ENCODE data around the gene UTS2R. TPM values are rescaled to one million over a fixed set of nuclear protein-coding genes. Genes with fewer than 3 reads are reported as not detected.
"Not testable (repeated sequence)": the region's sequence is repeated elsewhere in the genome, so short reads cannot be mapped to it uniquely, and the experiment has no call there.

The UTS2R gene
- polyA plus RNA-seq, 1 donor = 0.04 TPM

DNA sequence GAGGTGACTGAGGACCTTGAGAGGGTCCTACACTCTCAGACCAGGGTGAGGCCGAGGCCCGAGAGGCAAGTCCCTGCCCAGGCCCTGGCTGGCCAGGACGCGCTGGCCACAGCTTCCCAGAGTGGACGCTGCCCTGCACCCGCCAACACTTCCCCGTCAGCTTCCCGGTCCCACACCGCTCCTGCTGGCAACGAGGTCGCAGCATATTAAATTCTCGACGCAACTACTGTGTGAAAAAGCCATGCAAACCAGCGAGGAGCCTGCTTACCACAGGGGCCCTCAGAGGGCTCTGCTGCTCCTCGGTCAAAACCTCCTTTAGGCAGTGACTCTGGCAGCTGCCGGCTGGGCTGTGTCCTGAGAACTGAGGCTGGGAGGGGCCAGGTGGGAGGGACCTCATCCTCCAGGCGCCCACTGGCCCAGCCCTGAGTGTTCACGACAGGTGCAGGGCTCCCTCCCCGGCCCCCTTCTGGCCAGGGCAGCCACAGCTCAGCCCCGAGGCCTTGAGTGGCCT, 14.7 kb upstream of the UTS2R start:
- H3K4me3 ChIP-seq (ENCODE audit: low read length) = no peak overlapping the region
- DNase-seq = no peak
- no peak overlapping the region for H3K27ac ChIP-seq (ENCODE audit: low read length)
- WGBS (ENCODE audit: insufficient coverage, low lambda C conversion rate) = 53% methylated on average over 3 of the region's 20 CpGs
- H3K36me3 ChIP-seq (ENCODE audit: control insufficient read depth, insufficient read depth, low read length) = no peaks in the 10 kb centered on the region
- no peaks in the 10 kb centered on the region for H3K4me1 ChIP-seq (ENCODE audit: control insufficient read depth, insufficient read depth, low read length)
- H3K27me3 ChIP-seq (ENCODE audit: control insufficient read depth, insufficient read depth, low read length) = peaks cover 22% of the 10 kb centered on the region
- peaks cover 3% of the 10 kb centered on the region for H3K9me3 ChIP-seq (ENCODE audit: control insufficient read depth, low read depth, low read length)

DNA sequence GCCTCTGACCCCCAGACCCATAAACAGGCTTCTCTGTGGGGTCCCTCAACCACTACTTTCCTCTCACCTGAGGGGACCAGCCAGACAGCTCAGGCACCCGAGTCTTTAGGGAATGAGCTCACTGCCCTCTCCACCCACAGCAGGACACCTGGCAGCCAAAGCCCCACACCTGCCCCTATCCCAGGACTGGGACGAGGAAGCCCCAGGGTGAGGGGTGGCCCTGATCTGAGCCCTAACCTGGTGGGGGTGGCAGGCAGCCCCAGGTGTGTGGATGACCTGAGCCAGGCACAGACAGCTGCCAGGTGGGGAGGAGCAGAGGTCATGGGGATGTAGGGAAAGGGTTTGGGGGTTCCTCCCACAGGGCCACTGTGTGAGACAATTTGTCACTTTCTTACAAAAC, 14.2 kb upstream of the UTS2R start:
- no CpG with 5 or more reads among the region's 2 CpGs for WGBS (ENCODE audit: insufficient coverage, low lambda C conversion rate)
- DNase-seq = no peak
- Histone ChIP-seq H3K4me1 (ENCODE audit: control insufficient read depth, insufficient read depth, low read length) (no peaks in the 10 kb centered on the region), H3K9me3 (ENCODE audit: control insufficient read depth, low read depth, low read length) (peaks cover 3% of the 10 kb centered on the region), H3K36me3 (ENCODE audit: control insufficient read depth, insufficient read depth, low read length) (no peaks in the 10 kb centered on the region), H3K27ac (ENCODE audit: low read length) (no peak overlapping the region), H3K4me3 (ENCODE audit: low read length) (no peak overlapping the region), H3K27me3 (ENCODE audit: control insufficient read depth, insufficient read depth, low read length) (peaks cover 22% of the 10 kb centered on the region)

DNA sequence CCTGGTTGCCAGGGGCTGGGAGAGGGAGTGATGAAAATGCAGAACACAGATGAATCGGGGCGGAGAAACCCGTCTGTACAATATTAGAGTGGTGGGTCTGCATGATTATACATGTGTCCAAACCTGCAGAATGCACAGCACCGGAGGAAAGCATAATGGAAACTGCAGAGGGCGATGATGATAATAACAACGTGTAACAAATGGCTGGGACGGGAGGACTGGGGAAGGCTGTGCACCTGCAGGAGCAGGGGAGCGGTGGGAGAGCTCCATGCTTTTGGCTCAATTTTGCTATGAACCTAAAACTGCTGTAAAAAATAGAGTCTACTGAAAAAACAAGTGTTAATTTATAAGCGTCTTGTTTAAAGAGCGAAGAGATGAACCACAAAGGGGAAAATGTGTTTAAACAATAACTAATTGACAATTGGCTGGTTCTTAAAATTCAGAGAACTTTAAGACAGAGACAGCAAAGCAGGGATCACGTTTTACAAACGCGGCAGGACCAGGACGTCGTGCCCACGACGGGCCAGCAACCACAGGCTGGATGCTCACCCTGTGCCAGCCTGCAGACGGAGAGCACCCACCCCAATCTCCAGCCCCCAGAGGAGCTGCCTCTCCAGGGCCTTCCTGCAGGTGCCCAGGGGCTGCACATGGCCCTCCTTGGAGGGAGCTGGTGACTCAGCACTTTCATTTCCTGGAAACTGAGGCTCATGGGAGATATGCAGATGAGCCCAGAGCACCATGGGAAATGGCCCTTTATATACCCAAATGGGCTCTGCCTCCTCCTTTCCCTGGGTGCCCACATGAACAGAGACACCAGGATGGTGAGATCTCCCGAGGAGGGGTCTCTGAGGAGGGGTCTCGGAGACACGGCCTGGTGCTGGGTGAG, 12.9 kb upstream of the UTS2R start, which contains the start of gene TEX19:
TEX19 (plus strand) TSS at position 783 of the 886 bp plus-strand sequence. CDS start 2,904 bp downstream, outside the sequence.
- Histone ChIP-seq H3K27ac (ENCODE audit: low read length) (no peak within 1 kb of the TSS), H3K9me3 (ENCODE audit: control insufficient read depth, low read depth, low read length) (peaks cover 3% of the 10 kb centered on the region), H3K4me1 (ENCODE audit: control insufficient read depth, insufficient read depth, low read length) (no peaks in the 10 kb centered on the region), H3K36me3 (ENCODE audit: control insufficient read depth, insufficient read depth, low read length) (no peaks in the 10 kb centered on the region), H3K27me3 (ENCODE audit: control insufficient read depth, insufficient read depth, low read length) (peaks cover 22% of the 10 kb centered on the region), H3K4me3 (ENCODE audit: low read length) (no peak within 1 kb of the TSS)
- 82% methylated on average over 3 of the region's 21 CpGs for WGBS (ENCODE audit: insufficient coverage, low lambda C conversion rate)
- no peak for DNase-seq

DNA sequence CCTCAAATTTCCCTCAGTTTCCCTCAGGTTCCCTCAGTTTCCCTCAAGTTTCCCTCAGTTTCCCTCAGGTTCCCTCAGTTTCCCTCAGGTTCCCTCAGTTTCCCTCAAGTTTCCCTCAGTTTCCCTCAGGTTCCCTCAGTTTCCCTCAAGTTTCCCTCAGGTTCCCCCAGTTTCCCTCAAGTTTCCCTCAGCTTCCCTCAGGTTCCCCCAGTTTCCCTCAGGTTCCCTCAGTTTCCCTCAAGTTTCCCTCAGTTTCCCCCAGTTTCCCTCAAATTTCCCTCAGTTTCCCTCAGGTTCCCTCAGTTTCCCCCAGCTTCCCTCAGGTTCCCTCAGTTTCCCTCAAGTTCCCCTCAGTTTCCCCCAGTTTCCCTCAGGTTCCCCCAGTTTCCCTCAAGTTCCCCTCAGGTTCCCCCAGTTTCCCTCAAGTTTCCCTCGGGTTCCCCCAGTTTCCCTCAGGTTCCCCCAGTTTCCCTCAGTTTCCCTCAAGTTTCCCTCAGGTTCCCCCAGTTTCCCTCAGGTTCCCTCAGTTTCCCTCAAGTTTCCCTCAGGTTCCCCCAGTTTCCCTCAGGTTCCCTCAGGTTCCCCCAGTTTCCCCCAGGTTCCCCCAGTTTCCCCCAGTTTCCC, 12.0 kb upstream of the UTS2R start:
- not testable (repeated sequence) for H3K4me1 ChIP-seq (ENCODE audit: control insufficient read depth, insufficient read depth, low read length); H3K9me3 ChIP-seq (ENCODE audit: control insufficient read depth, low read depth, low read length); DNase-seq; H3K4me3 ChIP-seq (ENCODE audit: low read length); H3K36me3 ChIP-seq (ENCODE audit: control insufficient read depth, insufficient read depth, low read length); H3K27ac ChIP-seq (ENCODE audit: low read length)
- H3K27me3 ChIP-seq (ENCODE audit: control insufficient read depth, insufficient read depth, low read length) = peaks cover 22% of the 10 kb centered on the region
- 100% methylated on average over 1 of the region's 1 CpG for WGBS (ENCODE audit: insufficient coverage, low lambda C conversion rate)

DNA sequence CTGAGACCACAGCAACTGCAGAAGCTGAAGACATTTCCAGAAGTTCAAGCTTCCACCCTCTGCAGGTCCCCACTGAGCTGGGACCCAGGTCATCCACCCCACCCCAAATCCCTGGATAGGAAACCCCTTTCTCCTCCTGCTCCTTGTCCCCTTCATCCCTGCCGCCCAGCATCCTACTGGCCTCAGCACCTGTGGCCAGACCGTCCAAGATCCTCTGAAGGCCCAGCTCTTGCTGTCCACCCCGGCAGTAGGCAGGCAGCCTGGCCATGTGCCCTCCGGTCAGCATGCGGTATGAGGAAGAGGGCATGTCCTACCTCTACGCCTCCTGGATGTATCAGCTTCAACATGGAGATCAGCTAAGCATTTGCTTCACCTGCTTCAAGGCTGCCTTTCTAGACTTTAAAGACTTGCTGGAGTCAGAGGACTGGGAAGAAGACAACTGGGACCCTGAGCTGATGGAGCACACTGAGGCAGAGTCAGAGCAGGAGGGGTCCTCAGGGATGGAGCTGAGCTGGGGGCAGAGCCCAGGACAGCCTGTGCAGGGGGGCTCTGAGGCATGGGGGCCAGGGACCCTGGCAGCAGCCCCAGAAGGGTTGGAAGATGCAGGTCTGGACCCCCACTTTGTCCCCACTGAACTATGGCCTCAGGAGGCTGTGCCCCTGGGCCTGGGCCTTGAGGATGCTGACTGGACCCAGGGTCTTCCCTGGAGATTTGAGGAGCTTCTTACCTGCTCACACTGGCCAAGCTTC, 9.5 kb upstream of the UTS2R start:
- DNase-seq = no peak
- Histone ChIP-seq H3K9me3 (ENCODE audit: control insufficient read depth, low read depth, low read length) (peaks cover 3% of the 10 kb centered on the region), H3K27me3 (ENCODE audit: control insufficient read depth, insufficient read depth, low read length) (peaks cover 12% of the 10 kb centered on the region), H3K36me3 (ENCODE audit: control insufficient read depth, insufficient read depth, low read length) (no peaks in the 10 kb centered on the region), H3K27ac (ENCODE audit: low read length) (no peak overlapping the region), H3K4me1 (ENCODE audit: control insufficient read depth, insufficient read depth, low read length) (peaks cover 4% of the 10 kb centered on the region), H3K4me3 (ENCODE audit: low read length) (no peak overlapping the region)
- no CpG with 5 or more reads among the region's 6 CpGs for WGBS (ENCODE audit: insufficient coverage, low lambda C conversion rate)

DNA sequence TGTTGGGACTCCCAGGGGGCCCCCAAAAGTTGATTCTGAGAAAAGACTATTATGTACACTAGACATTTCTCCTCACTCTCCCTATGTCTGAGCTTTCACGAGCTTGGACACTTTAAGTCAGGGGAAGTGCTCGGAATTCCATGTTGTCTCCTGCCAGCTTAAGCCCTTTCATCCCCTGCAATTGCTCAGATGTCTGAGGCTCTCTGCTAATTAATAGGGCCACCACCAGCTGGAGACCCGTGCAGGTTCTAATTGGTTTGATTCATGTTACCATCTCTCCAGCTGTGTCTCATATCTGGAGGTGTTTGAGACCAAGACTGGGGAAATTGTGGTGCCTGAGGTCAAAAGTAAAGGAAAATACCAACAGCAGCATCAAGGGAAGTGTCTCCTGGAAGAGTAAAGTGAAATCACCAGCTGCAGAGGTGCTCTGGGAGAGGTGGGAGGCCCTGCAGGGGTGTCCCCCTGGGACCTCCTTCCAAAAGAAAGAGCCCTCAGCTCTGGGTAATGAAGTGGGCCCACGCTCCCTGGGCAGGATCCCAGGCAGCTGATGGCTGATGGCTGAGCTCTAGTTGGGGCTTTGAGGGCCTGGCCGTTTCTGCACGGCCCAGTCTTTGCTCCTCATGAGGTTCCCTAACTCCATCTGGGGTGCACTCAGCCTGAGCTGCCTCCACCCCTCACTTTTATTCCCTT, 5.8 kb upstream of the UTS2R start:
- WGBS (ENCODE audit: insufficient coverage, low lambda C conversion rate) = no CpG with 5 or more reads among the region's 6 CpGs
- DNase-seq = no peak
- H3K9me3 ChIP-seq (ENCODE audit: control insufficient read depth, low read depth, low read length) = peaks cover under 1% of the 10 kb centered on the region

DNA sequence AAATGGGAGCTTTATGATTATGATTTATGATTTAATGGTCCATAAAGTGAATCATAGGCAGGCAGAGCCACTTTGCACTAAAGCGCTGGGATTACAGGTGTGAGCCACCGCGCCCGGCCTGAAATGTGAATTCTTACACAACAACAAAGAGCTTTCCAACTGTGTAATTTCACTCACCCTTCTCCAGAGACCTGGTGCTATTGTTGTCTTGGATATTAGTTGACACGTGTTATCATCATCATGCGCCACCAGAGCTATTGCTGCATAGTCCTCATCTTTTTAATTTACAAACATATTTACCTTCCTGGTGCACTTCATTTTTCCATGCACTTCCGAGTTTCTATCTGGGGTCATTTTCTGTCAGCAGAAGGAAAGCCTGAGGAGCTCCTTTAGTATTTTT, 4.8 kb upstream of the UTS2R start:
- Histone ChIP-seq H3K36me3 (ENCODE audit: control insufficient read depth, insufficient read depth, low read length) (no peaks in the 10 kb centered on the region), H3K4me3 (ENCODE audit: low read length) (no peak overlapping the region), H3K9me3 (ENCODE audit: control insufficient read depth, low read depth, low read length) (peaks cover 6% of the 10 kb centered on the region), H3K27ac (ENCODE audit: low read length) (no peak overlapping the region), H3K4me1 (ENCODE audit: control insufficient read depth, insufficient read depth, low read length) (peaks cover 11% of the 10 kb centered on the region), H3K27me3 (ENCODE audit: control insufficient read depth, insufficient read depth, low read length) (peaks cover 26% of the 10 kb centered on the region)
- peak; percentile 36 to 51 for DNase-seq
- no CpG with 5 or more reads among the region's 7 CpGs for WGBS (ENCODE audit: insufficient coverage, low lambda C conversion rate)

More for the DNA sequence above, 5.8 kb upstream of the UTS2R start:
- H3K4me3 ChIP-seq (ENCODE audit: low read length) = no peak overlapping the region
- H3K27ac ChIP-seq (ENCODE audit: low read length) = no peak overlapping the region
- H3K27me3 ChIP-seq (ENCODE audit: control insufficient read depth, insufficient read depth, low read length) = peaks cover 19% of the 10 kb centered on the region
- peaks cover 9% of the 10 kb centered on the region for H3K4me1 ChIP-seq (ENCODE audit: control insufficient read depth, insufficient read depth, low read length)
- no peaks in the 10 kb centered on the region for H3K36me3 ChIP-seq (ENCODE audit: control insufficient read depth, insufficient read depth, low read length)

DNA sequence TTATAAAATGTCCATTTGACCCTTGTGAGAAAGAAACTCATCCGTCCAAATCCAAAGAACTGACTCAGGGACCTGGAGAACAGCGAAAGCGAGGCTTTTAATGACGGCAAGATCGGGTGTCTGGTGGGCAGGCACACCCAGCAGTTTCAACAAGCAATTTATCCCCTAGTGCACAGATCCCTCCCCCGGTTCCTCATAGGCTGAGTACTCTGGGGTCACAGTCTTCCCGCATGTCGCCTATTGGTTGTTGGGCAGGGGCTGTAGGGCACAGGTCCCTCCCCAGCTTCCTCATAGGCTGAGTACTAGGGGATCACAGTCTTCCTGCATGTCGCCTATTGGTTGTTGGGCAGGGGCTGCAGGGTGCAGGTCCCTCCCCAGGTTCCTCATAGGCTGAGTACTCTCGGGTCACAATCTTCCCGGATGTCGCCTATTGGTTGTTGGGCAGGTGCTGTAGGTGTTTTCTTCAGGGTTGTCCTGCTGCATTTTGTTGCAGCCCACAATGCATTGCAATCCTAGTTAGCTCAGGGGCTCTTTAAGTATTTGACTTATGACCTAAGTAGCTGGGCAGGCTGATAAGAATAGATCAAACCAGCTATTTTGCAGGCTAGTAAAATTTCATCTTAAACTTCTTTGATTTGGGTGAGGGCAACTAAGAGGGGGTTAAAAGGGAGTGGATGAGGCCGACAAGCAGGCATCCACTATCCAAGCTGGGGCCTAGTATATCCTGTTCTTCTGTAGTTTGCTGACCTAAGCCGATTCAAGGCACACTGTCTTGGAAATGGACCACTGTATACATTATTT, 3.6 kb upstream of the UTS2R start:
- WGBS (ENCODE audit: insufficient coverage, low lambda C conversion rate) = no CpG with 5 or more reads among the region's 14 CpGs
- Histone ChIP-seq H3K4me3 (ENCODE audit: low read length) (no peak overlapping the region), H3K27ac (ENCODE audit: low read length) (no peak overlapping the region), H3K9me3 (ENCODE audit: control insufficient read depth, low read depth, low read length) (peaks cover 9% of the 10 kb centered on the region), H3K4me1 (ENCODE audit: control insufficient read depth, insufficient read depth, low read length) (peaks cover 11% of the 10 kb centered on the region), H3K27me3 (ENCODE audit: control insufficient read depth, insufficient read depth, low read length) (peaks cover 38% of the 10 kb centered on the region), H3K36me3 (ENCODE audit: control insufficient read depth, insufficient read depth, low read length) (no peaks in the 10 kb centered on the region)
- DNase-seq = no peak

DNA sequence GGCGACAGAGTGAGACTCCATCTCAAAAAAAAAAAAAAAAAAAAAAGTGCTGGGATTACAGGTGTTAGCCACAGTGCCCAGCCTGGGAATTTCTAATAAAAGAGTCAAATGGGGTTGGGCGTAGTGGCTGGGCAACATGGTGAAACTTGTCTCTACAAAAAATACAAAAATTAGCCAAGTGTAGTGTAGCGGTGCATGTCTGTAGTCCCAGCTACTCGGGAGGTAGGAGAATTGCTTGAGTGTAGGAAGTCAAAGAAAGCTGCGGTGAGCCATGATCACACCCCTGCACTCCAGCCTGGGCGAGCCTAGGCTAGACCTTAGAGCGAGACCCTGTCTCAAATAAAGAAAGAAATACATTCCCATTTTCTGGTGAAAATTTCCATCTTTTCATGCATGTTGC, 2.4 kb upstream of the UTS2R start:
- Histone ChIP-seq H3K27me3 (ENCODE audit: control insufficient read depth, insufficient read depth, low read length) (peaks cover 49% of the 10 kb centered on the region), H3K9me3 (ENCODE audit: control insufficient read depth, low read depth, low read length) (peaks cover 10% of the 10 kb centered on the region), H3K27ac (ENCODE audit: low read length) (no peak overlapping the region), H3K4me3 (ENCODE audit: low read length) (no peak overlapping the region), H3K36me3 (ENCODE audit: control insufficient read depth, insufficient read depth, low read length) (no peaks in the 10 kb centered on the region), H3K4me1 (ENCODE audit: control insufficient read depth, insufficient read depth, low read length) (peaks cover 11% of the 10 kb centered on the region)
- WGBS (ENCODE audit: insufficient coverage, low lambda C conversion rate) = no CpG with 5 or more reads among the region's 7 CpGs
- DNase-seq = no peak
